Uterus (tissue), 4 donors: ENCODE results near the gene HRH3. TPM values are rescaled to one million over a fixed set of nuclear protein-coding genes. Genes with fewer than 3 reads are reported as not detected.

ENCODE experiments used
- DNase-seq, 2 donors: peaks; one replicate each; pipeline ENCODE4 v3.0.0-alpha.2; 2019 to 2020
- H3K27ac ChIP-seq, 2 donors: fragments of 200-600 bp; sonication (generic); 1 replicate in 1 of 2; 2 replicates in 1 of 2; pipeline ENCODE4 v1.5.1; 2016 to 2018
- H3K27me3 ChIP-seq, 2 donors: fragments of 200-600 bp; sonication (generic); one replicate each; pipeline ENCODE4 v1.5.1; 2018 to 2019; ENCODE audit warnings: control low read depth in 1 of 2
- H3K36me3 ChIP-seq, 2 donors: fragments of 200-600 bp; sonication (generic); one replicate each; pipeline ENCODE4 v1.5.1; 2019; ENCODE audit warnings: control low read depth in 1 of 2
- H3K4me1 ChIP-seq, 2 donors: fragments of 200-600 bp; sonication (generic); one replicate each; pipeline ENCODE4 v1.5.1; 2018 to 2019; ENCODE audit warnings: control low read depth in 1 of 2
- H3K4me3 ChIP-seq, 2 donors: fragments of 200-600 bp; sonication (generic); 1 replicate in 1 of 2; 2 replicates in 1 of 2; pipeline ENCODE4 v1.5.1; 2018 to 2019; ENCODE audit warnings: mild to moderate bottlenecking in 1 of 2
- H3K9me3 ChIP-seq, 2 donors: fragments of 200-600 bp; sonication (generic); one replicate each; pipeline ENCODE4 v1.5.1; 2019; ENCODE audit warnings: control low read depth in 1 of 2
- CTCF ChIP-seq, 4 experiments: fragments of 200-600 bp in 2 of 4; fragments of 450-650 bp in 2 of 4; sonication (generic) in 2 of 4; IDR thresholded peaks; one replicate each; pipeline ENCODE4 v1.5.1; 2016 to 2019; ENCODE audit warnings: antibody characterized with exemption in 4 of 4, mild to moderate bottlenecking in 2 of 4, moderate library complexity in 1 of 4
- POLR2A ChIP-seq, 2 donors: fragments of 450-650 bp; IDR thresholded peaks; one replicate each; pipeline ENCODE4 v1.6.1; 2016; ENCODE audit warnings: antibody characterized with exemption in 2 of 2, mild to moderate bottlenecking in 1 of 2, moderate library complexity in 1 of 2
- intact Hi-C: fragments of 100-400 bp; cut with DNase I; formaldehyde crosslinking; loops from one replicate; pipeline ENCODE4 v1.15.1; 2023; ENCODE audit warnings: low total_unique reads
- total RNA-seq, 4 donors: library from RNA; depleted of rRNA in 3 of 4; stranded (reverse); fragments of >200 nt in 3 of 4; gene quantifications; one replicate each; pipeline versions ENCODE4 v1.1.0 to v1.2.4, GENCODE V29; 2014 to 2023
- donor health status: DM: yes; HTN: yes; CAD: no.

Gene HRH3
- total RNA-seq, 4 donors from 2014 or later = not detected

- intact Hi-C loops = no loop called here
- no peaks in the 10 kb centered on the region for H3K9me3 ChIP-seq
- H3K4me1 ChIP-seq = no peaks in the 10 kb centered on the region
- TF ChIP-seq POLR2A (IDR thresholded peaks at IDR 0.05) = no peak
- TF ChIP-seq CTCF (IDR thresholded peaks at IDR 0.05) = no peak
- no peaks in the 10 kb centered on the region for H3K27me3 ChIP-seq
- no peak overlapping the region for H3K27ac ChIP-seq
- no peaks in the 10 kb centered on the region for H3K36me3 ChIP-seq
- H3K4me3 ChIP-seq = no peak overlapping the region
- no peak for DNase-seq
Measured at GRCh38 chr20:62244644-62245108, 24.6 kb upstream of the HRH3 start.

GRCh38 chr20:62243906-62244515, 23.9 kb upstream of the HRH3 start:
- Histone ChIP-seq H3K27me3 (no peaks in the 10 kb centered on the region), H3K4me1 (no peaks in the 10 kb centered on the region), H3K27ac (no peak overlapping the region), H3K36me3 (no peaks in the 10 kb centered on the region), H3K4me3 (no peak overlapping the region), H3K9me3 (no peaks in the 10 kb centered on the region)
- DNase-seq = no peak
- TF ChIP-seq CTCF (IDR thresholded peaks at IDR 0.05) (no peak), POLR2A (IDR thresholded peaks at IDR 0.05) (no peak)
- intact Hi-C loops = no loop called here

GRCh38 chr20:62243106-62243505, 23.0 kb upstream of the HRH3 start:
- Histone ChIP-seq H3K27me3 (no peaks in the 10 kb centered on the region), H3K36me3 (no peaks in the 10 kb centered on the region), H3K27ac (no peak overlapping the region), H3K9me3 (no peaks in the 10 kb centered on the region), H3K4me1 (no peaks in the 10 kb centered on the region), H3K4me3 (no peak overlapping the region)
- TF ChIP-seq CTCF (IDR thresholded peaks at IDR 0.05) (no peak), POLR2A (IDR thresholded peaks at IDR 0.05) (no peak)
- no peak for DNase-seq
- intact Hi-C loops = no loop called here

GRCh38 chr20:62242176-62242575, 22.1 kb upstream of the HRH3 start:
- no peak overlapping the region for H3K4me3 ChIP-seq
- no peak for DNase-seq
- H3K27me3 ChIP-seq = no peaks in the 10 kb centered on the region
- H3K4me1 ChIP-seq = no peaks in the 10 kb centered on the region
- H3K27ac ChIP-seq = no peak overlapping the region
- TF ChIP-seq CTCF (IDR thresholded peaks at IDR 0.05) (no peak), POLR2A (IDR thresholded peaks at IDR 0.05) (no peak)
- no peaks in the 10 kb centered on the region for H3K9me3 ChIP-seq
- H3K36me3 ChIP-seq = no peaks in the 10 kb centered on the region
- intact Hi-C loops = no loop called here

GRCh38 chr20:62241506-62241905, 21.4 kb upstream of the HRH3 start:
- Histone ChIP-seq H3K27ac (no peak overlapping the region), H3K9me3 (no peaks in the 10 kb centered on the region), H3K4me3 (no peak overlapping the region), H3K4me1 (no peaks in the 10 kb centered on the region), H3K27me3 (no peaks in the 10 kb centered on the region), H3K36me3 (no peaks in the 10 kb centered on the region)
- DNase-seq = no peak
- no peak for TF ChIP-seq POLR2A (IDR thresholded peaks at IDR 0.05)
- no peak for TF ChIP-seq CTCF (IDR thresholded peaks at IDR 0.05)
- intact Hi-C loops = no loop called here
